Activated T-helper 17 cell treated with anti-CD3 and anti-CD28 coated beads, Interleukin-2, amount 50 U/mL, for 72 hours (primary cell): ENCODE data around the gene THBS3. TPM values are rescaled to one million over a fixed set of nuclear protein-coding genes. Genes with fewer than 3 reads are reported as not detected.
A peak's percentile ranks its signal among the peaks of the same experiment; 100 is the strongest.
"Not testable (repeated sequence)": the region's sequence is repeated elsewhere in the genome, so short reads cannot be mapped to it uniquely, and the experiment has no call there.

Experiments used
- ATAC-seq: fragments of 150-1000 bp; cut with Tn5 transposase; replicated peaks from 2 replicates; pipeline ENCODE4 v1.10.0; 2021; ENCODE audit warnings: mild to moderate bottlenecking, moderate library complexity
- H3K27ac Mint-ChIP-seq: one replicate; pipeline ENCODE4 v1.8.0; 2022; ENCODE audit warnings: mixed read lengths
- H3K27me3 Mint-ChIP-seq: one replicate; pipeline ENCODE4 v1.8.0; 2022; ENCODE audit warnings: mixed read lengths
- H3K36me3 Mint-ChIP-seq: one replicate; pipeline ENCODE4 v1.8.0; 2022; ENCODE audit warnings: low read depth, mild to moderate bottlenecking, mixed read lengths
- H3K4me1 Mint-ChIP-seq: one replicate; pipeline ENCODE4 v1.8.0; 2022; ENCODE audit warnings: mixed read lengths
- H3K4me3 Mint-ChIP-seq: one replicate; pipeline ENCODE4 v1.8.0; 2022; ENCODE audit warnings: mild to moderate bottlenecking, mixed read lengths
- H3K9me3 Mint-ChIP-seq: one replicate; pipeline ENCODE4 v1.8.0; 2022; ENCODE audit warnings: mixed read lengths
- total RNA-seq, 2 donors: library from RNA; stranded (reverse); gene quantifications; one replicate each; pipeline ENCODE4 v1.2.3, GENCODE V29; 2022

THBS3 gene
- total RNA-seq, 2 donors from 2014 or later: 11.8 to 26.8 TPM

- ATAC-seq: peak; percentile 85
- Mint-ChIP-seq H3K27me3 (no peaks in the 10 kb centered on the region), H3K4me1 (peaks cover 25% of the 10 kb centered on the region)
Measured at GRCh38 chr1:155172732-155173477, 34.8 kb downstream of the THBS3 start, which contains the start of gene KRTCAP2. Gene KRTCAP2, minus strand, starts transcription at chr1:155173304. Its CDS starts 80 bp downstream, at chr1:155173224.

GRCh38 chr1:155171836-155172731 is 35.6 kb downstream of the THBS3 start:
- no peaks in the 10 kb centered on the region for H3K9me3 Mint-ChIP-seq
- H3K36me3 Mint-ChIP-seq: peaks cover 57% of the 10 kb centered on the region
- H3K4me1 Mint-ChIP-seq: peaks cover 34% of the 10 kb centered on the region
- H3K27ac Mint-ChIP-seq: peak overlapping the region; percentile 100
- H3K27me3 Mint-ChIP-seq: no peaks in the 10 kb centered on the region
- ATAC-seq: peak; percentile 27
- peak overlapping the region; percentile 100 for H3K4me3 Mint-ChIP-seq

More at GRCh38 chr1:155172732-155173477, 34.8 kb downstream of the THBS3 start, which contains the start of gene KRTCAP2:
- Mint-ChIP-seq H3K4me3 (peak within 1 kb of the TSS; percentile 100), H3K9me3 (no peaks in the 10 kb centered on the region), H3K36me3 (peaks cover 65% of the 10 kb centered on the region), H3K27ac (peak within 1 kb of the TSS; percentile 100)

DNA sequence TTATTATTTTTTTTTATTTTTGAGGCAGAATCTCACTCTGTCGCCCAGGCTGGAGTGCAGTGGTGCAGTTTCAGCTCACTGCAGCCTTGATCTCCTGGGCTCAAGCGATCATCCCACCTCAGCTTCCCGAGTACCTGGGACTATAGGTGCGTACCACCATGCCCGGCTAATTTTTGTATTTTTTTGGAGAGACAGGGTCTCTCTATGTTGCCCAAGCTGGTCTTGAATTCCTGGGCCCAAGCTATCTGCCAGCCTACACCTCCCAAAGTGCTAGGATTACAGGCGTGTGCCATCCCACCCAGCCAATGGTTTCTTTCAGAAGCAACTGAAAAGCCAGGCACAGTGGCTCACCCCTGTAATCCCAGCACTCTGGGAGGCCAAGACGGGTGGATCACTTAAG is 36.9 kb downstream of the THBS3 start:
- no peak for ATAC-seq
- Mint-ChIP-seq H3K4me1 (peaks cover 27% of the 10 kb centered on the region), H3K4me3 (peak overlapping the region; percentile 100), H3K36me3 (peaks cover 49% of the 10 kb centered on the region), H3K27me3 (no peaks in the 10 kb centered on the region), H3K9me3 (no peaks in the 10 kb centered on the region), H3K27ac (no peak overlapping the region)

DNA sequence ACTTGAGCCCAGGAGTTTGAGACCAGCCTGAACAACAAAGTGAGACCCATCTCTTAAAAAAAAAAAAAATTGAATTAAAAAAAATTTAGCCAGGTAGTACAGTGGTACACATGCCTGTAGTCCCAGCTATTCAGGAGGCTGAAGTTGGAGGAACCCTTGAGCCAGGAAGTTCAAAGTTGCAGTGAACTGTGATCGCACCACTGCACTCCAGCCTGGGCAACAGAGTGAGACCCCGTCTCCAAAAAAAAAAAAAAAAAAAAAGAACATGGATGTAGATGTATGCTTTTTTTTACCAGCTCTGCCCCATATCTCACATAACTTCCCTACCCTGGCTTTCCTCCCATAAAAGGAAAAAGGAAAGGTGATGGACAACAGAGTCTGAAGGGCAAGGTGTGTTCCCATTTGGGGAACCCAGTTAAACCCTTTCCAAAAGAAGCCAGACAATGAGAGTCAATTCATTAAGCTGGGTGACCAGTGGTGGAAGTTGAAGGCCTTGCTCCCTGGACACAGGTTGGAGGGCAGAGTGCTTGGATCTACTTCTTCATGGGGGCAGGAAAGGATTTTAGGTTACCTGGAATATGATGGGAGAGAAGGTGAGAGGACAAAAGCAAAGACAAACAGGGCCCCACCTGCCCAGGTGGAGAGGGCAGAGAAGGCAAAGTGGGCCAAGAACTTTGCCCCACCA is 37.5 kb downstream of the THBS3 start:
- H3K4me3 Mint-ChIP-seq: no peak overlapping the region
- H3K36me3 Mint-ChIP-seq: peaks cover 49% of the 10 kb centered on the region
- H3K9me3 Mint-ChIP-seq: no peaks in the 10 kb centered on the region
- ATAC-seq: no peak
- no peak overlapping the region for H3K27ac Mint-ChIP-seq
- no peaks in the 10 kb centered on the region for H3K27me3 Mint-ChIP-seq
- H3K4me1 Mint-ChIP-seq: peaks cover 27% of the 10 kb centered on the region

GRCh38 chr1:155169541-155169940 is 38.2 kb downstream of the THBS3 start:
- no peaks in the 10 kb centered on the region for H3K9me3 Mint-ChIP-seq
- peaks cover 27% of the 10 kb centered on the region for H3K4me1 Mint-ChIP-seq
- H3K4me3 Mint-ChIP-seq: no peak overlapping the region
- no peaks in the 10 kb centered on the region for H3K27me3 Mint-ChIP-seq
- ATAC-seq: no peak
- H3K36me3 Mint-ChIP-seq: peaks cover 49% of the 10 kb centered on the region
- no peak overlapping the region for H3K27ac Mint-ChIP-seq

- Mint-ChIP-seq H3K27me3 (no peaks in the 10 kb centered on the region), H3K4me1 (peaks cover 22% of the 10 kb centered on the region), H3K36me3 (peaks cover 45% of the 10 kb centered on the region), H3K9me3 (no peaks in the 10 kb centered on the region), H3K4me3 (no peak overlapping the region), H3K27ac (no peak overlapping the region)
- no peak for ATAC-seq
Measured at GRCh38 chr1:155168456-155169210, 39.1 kb downstream of the THBS3 start.

- H3K9me3 Mint-ChIP-seq, H3K27me3 Mint-ChIP-seq, ATAC-seq: not testable (repeated sequence)
- Mint-ChIP-seq H3K4me1 (peaks cover 16% of the 10 kb centered on the region), H3K4me3 (peak overlapping the region; percentile 67), H3K27ac (peak overlapping the region; percentile 30), H3K36me3 (peaks cover 40% of the 10 kb centered on the region)
Measured at GRCh38 chr1:155168105-155168445, 39.6 kb downstream of the THBS3 start.

DNA sequence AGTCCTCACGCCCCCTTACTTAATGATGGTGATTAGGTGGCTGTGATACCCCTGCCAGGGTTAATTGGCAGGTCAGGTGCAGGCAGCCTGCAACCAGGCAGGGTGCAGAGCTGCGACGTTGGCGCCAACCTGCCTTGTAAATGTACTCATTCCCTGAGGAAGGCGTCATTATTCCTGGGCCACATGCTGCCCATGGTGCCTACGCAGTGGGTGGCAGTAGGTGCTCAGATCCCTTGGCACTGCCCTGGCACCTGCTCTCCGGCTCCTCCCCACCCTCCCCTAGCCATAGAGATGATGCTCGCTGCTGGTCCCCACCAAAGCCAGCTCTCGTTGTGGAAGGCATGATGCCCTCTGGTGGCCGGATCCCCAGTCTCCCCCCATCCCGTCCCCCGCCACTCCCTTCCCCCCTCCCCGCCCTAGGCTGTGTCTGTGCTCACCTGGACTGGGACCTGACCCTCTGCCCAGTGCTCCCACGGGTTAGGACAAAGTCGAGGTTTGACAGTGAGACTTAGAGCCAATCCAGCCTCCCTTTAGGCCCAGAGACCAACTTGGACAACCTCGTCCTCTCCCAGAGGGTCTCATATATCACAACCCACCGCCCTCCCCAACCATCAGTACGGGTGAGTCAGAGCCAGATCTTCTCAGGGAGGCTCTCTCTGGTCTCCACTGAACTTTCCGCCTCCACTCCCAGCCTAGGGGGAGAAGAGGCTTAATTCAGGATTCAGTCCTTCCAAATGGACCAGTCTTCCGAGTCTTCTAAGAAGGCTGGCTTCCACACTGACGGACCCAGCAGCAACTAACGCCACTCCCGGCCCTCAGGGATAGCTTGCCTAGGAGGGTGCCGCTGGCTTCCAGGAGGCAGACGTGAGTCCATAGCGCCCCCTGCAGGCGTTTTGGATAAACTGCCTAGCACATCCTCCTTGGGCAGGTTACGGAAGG is 40.3 kb downstream of the THBS3 start:
- H3K9me3 Mint-ChIP-seq: no peaks in the 10 kb centered on the region
- H3K27me3 Mint-ChIP-seq: no peaks in the 10 kb centered on the region
- peak overlapping the region; percentile 67 for H3K4me3 Mint-ChIP-seq
- H3K4me1 Mint-ChIP-seq: peaks cover 16% of the 10 kb centered on the region
- ATAC-seq: peak; percentile 86
- H3K36me3 Mint-ChIP-seq: peaks cover 36% of the 10 kb centered on the region
- H3K27ac Mint-ChIP-seq: peak overlapping the region; percentile 30

DNA sequence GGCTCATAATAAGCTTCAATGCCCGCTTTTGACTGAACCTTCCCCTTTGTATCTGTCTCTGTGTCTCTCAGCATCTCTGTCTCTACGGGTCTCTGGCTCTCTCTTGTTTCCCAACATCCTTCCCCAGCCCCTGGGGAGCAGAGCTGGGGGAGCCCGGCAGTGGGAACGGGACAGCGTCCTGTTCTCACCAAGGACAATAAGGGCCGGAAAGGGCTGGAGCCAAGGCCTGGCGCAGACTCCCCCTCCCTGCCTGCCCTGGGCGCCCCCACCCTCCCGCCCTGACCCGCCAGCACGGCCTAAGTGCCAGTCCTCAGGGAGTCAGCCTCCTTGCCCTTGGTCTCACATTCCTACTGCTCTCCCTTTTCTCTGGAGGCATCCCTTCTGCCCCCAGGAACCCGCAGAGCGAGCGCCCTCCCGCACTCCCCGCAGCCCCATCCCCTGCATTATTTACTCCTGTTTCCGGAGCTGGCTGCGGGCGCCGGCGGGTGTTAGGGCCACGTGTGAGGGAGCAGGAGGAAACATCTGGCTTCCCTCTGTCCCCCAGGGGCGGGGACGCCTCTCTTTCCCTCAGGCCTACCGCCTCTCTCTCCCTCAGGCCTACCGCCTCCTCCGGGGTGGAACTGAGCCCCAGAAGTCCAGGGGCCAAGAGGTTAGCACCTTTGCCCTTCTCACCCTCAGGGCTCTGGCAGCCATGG is 41.1 kb downstream of the THBS3 start:
- no peak overlapping the region for H3K27ac Mint-ChIP-seq
- H3K27me3 Mint-ChIP-seq: no peaks in the 10 kb centered on the region
- no peaks in the 10 kb centered on the region for H3K9me3 Mint-ChIP-seq
- H3K4me1 Mint-ChIP-seq: peaks cover 10% of the 10 kb centered on the region
- no peak overlapping the region for H3K4me3 Mint-ChIP-seq
- ATAC-seq: no peak
- peaks cover 28% of the 10 kb centered on the region for H3K36me3 Mint-ChIP-seq

GRCh38 chr1:155166051-155166470 is 41.6 kb downstream of the THBS3 start:
- Mint-ChIP-seq H3K36me3 (peaks cover 22% of the 10 kb centered on the region), H3K27me3 (no peaks in the 10 kb centered on the region), H3K27ac (no peak overlapping the region), H3K4me1 (peaks cover 10% of the 10 kb centered on the region), H3K4me3 (no peak overlapping the region), H3K9me3 (no peaks in the 10 kb centered on the region)
- ATAC-seq: no peak

DNA sequence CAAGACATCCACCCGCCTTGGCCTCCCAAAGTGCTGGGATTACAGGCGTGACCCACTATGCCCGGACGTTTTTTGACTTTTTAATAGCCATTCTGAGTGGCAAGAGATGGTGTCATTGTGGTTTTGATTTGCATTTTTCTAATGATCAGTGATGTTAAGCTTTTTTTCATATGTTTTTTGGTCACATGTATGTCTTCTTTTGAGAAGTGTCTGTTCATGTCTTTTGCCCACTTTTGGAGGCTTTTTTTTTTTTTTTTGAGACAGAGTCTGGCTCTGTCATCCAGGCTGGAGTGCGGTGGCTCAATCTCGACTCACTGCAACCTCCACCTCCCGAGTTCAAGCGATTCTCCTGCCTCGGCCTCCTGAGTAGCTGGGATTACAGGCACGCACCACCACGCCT is 43.1 kb downstream of the THBS3 start:
- not testable (repeated sequence) for H3K27me3 Mint-ChIP-seq, H3K4me3 Mint-ChIP-seq, ATAC-seq, H3K36me3 Mint-ChIP-seq, H3K27ac Mint-ChIP-seq, H3K9me3 Mint-ChIP-seq
- peaks cover 10% of the 10 kb centered on the region for H3K4me1 Mint-ChIP-seq

DNA sequence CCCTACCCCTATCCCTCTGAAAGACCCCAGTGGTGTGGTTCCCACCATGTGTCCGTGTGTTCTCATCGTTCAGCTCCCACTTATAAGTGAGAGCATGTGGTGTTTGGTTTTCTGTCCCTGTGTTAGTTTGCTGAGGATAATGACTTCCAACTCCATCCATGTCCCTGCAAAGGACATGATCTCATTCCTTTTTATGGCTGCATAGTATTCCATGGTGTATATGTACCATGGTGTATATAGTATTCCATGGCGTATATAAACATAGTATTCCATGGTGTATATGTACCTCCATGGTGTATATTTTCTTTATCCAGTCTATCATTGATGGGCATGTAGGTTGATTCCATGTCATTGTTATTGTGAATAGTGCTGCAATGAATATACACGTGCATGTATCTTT is 43.9 kb downstream of the THBS3 start:
- not testable (repeated sequence) for H3K27ac Mint-ChIP-seq, H3K4me3 Mint-ChIP-seq, H3K9me3 Mint-ChIP-seq, H3K36me3 Mint-ChIP-seq, ATAC-seq, H3K27me3 Mint-ChIP-seq
- peaks cover 10% of the 10 kb centered on the region for H3K4me1 Mint-ChIP-seq

DNA sequence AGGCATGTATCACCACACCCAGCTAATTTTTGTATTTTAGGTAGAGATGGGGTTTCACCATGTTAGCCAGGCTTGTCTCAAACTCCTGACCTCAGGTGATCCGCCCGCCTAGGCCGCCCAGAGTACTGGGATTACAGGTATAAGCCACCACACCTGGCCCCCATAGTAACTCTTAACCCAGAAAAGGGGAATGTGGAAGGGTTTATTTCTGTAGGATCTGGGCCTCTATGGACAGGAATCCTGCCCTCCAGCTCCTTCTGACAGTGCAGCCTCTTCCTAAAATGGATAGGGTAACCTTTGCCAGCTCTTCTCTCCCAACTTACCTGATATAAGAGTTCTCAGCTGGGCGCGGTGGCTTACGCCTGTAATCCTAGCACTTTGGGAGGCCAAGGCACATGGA is 45.1 kb downstream of the THBS3 start:
- not testable (repeated sequence) for ATAC-seq, H3K4me1 Mint-ChIP-seq

More for the DNA sequence above, 45.1 kb downstream of the THBS3 start:
- H3K27me3 Mint-ChIP-seq, H3K9me3 Mint-ChIP-seq, H3K27ac Mint-ChIP-seq, H3K36me3 Mint-ChIP-seq, H3K4me3 Mint-ChIP-seq: not testable (repeated sequence)
